Measurements from ENCODE around the gene TUBB.

TUBB gene

DNA sequence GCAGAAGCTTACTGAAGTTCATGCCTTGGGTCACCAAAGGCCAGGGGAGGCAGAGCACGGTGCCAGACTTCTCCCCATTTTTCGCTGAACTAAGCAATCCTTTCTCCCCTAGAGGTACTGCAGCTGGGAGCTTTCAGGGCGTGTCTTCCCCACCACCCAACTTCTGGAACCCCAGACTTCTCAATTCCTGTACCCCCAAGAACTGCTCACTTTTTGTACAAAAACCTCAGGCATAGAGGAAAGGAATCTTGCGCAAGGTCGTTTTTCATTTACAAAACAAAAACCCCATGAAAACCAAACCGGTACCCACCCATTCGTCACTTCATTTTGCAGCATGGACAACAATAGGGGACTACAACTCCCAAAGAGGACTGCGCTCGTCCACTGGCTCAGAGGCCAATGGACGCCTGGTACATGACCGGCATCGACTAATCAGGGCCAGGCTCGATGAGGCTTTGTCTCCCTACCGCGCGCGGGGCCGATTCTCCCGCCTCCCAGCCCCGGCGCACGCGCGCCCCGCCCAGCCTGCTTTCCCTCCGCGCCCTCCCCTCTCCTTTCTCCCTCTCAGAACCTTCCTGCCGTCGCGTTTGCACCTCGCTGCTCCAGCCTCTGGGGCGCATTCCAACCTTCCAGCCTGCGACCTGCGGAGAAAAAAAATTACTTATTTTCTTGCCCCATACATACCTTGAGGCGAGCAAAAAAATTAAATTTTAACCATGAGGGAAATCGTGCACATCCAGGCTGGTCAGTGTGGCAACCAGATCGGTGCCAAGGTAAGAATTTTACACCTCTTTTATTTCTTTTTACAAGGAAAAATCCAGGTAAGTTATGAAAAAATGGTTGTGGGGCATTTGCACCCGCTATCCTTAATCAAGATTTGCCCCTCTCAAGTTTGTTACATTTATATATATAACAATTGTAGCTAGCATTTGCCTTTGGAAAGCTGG lies at the start of gene TUBB:
Gene TUBB, plus strand, starts transcription at position 562 of the 947 bp plus-strand sequence. Its CDS starts 155 bp downstream, at position 717.
- peak; percentile 94 for DNase-seq (ENCODE audit: low read depth)

DNA sequence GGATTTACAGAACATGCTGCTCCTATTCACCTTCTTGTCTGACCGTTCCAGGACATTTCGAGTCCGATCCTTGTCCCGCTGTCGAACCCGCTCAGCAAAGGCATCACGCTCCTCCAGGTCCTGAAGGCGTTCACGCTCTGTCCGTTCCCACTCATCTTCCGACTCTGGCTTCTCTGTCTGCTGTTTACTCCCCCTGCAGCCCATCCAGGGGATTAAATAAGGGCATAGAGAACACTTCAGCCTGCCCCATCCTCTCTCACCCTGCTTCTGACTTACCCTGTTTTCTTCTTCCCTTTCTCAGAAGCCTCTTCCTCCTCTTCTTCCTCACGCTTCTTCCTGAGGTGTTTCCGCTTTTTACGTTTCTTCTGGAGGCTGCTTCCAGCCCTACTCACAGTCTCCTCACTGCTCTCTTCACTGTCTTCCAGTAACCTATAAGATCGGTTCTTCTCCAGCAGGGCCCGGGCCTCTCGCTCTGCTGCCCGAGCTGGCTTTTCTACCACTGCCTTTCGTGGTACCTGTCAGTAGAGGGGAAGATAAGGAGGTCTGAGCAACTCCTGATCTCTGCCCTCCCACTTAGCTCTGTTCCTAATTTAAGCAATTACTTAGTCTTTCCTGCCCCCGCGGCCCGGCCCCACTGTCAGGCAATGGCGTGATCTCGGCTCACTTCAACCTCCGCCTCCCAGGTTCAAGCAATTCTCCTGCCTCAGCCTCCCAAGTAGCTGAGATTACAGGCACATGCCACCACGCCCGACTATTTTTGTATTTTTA lies 49.2 kb upstream of the TUBB start:
- no peak for DNase-seq (ENCODE audit: low read depth)

DNA sequence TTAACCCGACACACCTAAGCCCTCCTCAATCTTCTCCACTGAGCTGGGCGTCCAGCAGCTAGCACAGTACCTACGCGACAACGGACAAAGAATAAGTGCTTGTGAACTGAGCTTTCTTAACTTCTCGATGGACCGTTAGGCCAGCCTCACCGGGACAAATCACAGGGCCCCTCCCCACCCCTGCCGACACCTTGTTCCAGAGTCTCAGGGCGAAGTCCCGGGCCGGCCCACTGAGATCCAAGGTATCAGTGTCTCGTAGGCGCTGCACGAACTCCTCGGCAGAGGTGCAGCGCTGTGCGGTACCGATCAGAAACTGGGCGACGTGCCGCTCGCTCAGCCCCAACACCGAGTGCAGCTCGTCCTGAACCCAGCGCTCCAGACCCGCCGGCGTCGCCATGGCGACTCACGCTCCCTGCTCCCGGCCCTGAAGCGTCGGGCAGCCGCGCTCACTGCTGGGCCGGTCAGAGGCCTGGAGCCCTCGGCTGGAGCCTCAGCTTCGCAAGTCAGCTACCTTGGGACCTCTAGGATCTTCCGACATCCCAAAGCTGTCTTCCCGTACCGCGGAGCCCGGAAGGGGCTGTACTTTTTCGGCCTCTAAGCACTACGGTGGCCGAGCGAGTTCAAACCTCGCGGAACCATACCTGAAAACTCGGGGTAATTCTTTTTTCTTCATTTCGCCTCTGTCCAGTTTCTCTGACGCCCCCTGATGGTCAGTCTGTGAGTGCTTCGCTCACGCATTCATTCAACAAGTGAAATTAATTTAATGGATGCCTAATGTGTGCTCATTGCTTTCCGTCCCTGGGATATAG lies 47.5 kb upstream of the TUBB start, which contains the start of gene DHX16:
Gene DHX16, minus strand, starts transcription at position 562 of the 809 bp plus-strand sequence. Its CDS starts 165 bp downstream, at position 397.
- peak; percentile 98 for DNase-seq (ENCODE audit: low read depth)

DNA sequence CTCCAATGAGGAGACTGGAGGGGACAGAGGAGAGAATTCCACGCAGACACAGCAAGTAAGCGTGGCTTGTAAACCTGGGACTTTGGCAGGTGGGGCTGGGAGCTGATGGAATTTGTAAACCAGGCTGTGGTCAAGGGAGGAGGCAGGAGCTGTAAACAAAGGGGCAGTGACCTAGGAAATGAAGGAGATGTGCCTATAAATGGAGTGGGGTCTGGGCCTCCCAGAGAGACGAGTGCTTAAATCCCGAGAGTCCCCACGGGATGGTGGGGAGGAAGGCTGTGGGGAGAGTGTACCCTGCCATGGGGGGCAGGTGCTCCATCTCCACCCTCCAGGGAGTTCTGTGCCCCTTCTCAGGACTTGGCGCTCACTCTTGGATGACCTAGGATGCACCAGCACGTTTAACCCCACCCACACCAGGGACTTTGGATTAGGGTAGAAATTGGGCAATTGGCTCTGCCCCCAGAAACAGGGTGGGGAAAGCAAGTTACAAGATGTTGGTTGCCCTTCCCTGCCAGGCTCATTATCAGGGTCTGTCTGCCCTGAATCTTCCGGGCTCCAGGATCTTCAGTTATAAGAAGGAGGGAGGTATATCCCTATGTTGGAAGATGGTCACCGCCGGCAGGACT lies 43.4 kb upstream of the TUBB start:
- DNase-seq (ENCODE audit: low read depth): no peak

DNA sequence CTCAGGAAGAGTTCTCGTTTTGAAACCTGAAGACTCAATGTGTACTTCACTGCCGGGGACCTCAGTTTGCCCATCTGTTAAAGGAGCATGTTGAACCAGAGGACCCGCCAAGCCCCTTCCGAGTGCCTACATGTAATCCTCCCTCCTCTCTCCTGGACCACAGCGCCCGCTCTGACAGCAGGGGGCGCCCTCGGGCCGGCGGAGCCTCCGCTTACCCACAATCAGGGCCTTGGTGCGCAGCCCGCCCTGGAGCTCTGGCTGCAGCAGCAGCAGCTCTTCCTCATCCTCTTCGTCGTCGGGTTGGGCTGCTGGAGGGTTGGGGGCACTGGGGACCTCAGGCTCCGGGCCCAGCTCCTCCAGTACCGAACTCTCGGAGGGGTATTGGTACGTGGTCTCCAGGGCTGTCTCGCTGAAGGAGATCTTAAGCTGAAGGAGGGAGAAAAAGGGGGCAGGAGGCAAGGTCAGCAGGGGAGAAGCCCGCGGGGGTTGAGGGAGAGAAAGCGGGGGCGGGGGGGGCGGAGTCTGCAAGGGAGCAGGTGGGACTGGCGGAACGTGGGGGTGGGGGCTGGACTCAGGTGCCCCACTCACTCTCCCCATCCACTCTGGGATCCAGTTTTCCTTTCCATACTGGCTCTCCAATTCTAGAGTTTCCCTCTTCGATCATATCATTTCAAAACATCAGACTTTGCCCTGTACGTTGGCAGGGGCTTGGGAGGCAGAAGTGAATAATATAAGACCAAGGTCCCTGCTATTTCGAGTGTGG lies 41.0 kb upstream of the TUBB start:
- no peak for DNase-seq (ENCODE audit: low read depth)

DNA sequence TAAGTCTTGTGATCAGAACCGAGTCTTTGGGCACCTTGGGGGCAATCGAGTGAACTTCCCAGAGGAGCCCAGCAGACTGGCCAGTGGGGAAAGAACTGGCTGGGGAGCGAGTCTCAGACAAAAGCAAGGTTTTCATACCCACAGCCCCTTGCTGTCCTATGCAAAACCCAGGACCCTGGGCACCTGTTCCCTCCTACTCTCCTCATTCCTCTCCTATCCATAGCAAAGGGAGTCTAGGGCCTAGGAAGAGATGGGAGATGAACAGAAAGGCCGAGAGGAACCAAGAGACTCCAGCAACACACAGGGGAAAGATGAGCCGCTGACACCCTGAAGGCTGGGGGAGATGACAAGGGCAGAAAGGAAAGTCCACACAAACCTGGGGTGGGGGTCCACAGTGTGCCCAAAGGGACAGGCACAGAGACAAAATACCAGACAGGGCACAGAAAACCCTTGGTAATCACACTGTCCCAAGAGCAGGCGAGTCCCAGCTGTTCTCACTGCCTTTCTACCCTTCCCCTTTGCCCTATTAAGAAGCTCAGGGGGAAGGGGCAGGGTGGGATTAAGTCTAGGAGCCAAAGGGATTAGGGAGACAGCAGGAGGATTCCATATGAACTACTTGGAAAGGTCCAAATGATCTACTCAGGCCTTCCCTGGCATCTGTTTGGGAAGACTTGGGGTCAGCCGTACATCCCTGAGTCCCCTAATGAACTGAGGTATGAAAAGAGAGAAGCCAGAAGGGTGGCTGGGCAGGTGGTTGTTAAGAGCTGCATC lies 40.2 kb upstream of the TUBB start:
- no peak for DNase-seq (ENCODE audit: low read depth)

DNA sequence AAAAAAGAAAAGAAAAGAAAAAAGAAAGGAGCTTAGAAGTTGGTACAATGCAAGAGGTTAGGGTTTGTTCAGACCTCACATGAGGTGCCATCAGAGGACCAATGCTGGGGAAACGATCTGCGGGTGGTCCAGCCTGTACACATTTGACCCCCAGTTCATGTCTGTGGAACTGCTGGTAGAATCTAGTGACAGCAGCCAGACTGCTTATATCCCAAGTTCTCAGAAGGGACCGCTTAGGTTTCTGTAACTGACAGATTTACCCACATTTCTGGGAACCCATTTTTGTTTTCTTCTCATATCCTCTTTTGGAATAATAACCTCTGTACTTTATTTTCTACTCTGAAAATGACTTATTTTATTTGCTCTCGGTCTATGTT lies 38.4 kb upstream of the TUBB start:
- no peak for DNase-seq (ENCODE audit: low read depth)

DNA sequence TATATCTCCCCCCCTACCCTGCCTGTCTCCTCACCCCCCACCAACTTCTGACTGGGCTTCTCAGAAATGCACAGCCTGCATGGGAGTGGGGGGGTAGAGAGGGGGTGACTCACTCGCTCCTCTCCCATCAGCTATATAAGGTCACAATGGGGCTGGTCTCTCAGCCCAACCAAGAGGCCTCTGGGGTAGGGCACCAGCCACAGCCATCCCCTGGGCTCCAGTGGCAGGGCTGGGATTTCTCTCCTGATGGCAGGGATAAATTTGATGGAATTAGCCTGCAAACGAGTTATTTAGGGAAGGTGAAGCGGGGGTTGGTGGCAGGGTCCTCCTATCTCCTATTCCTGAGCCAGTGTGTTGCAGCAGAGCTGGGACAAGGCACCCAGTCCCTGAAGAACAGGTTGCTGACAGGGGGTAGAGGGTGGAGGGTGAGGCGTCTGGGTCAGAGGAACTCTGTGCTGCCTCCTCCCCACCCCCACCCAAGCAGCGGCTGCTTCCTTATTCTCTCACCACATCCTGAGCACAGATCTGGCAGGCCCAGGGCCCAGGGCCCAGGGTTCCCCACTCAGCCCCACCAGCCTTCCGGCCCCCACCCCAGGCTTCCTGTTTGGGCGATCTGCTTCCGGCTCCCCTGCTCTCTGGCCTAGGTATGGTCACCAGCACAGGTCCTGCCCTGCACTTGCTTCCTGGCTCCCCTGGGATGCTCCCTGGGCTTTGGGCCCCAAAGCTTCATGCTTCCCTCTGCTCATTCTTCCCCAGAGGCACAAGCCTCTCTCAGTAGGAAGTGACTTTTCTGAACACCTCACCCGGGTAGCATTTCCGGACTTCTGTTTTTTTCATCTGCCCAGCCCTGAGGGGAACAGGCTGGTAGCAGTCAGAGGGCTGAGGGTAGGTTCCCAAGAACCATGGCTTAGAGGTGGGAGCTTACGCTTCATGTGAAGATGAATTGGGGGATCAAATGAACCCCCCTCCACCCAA lies 37.7 kb upstream of the TUBB start:
- DNase-seq (ENCODE audit: low read depth): peak; percentile 77

DNA sequence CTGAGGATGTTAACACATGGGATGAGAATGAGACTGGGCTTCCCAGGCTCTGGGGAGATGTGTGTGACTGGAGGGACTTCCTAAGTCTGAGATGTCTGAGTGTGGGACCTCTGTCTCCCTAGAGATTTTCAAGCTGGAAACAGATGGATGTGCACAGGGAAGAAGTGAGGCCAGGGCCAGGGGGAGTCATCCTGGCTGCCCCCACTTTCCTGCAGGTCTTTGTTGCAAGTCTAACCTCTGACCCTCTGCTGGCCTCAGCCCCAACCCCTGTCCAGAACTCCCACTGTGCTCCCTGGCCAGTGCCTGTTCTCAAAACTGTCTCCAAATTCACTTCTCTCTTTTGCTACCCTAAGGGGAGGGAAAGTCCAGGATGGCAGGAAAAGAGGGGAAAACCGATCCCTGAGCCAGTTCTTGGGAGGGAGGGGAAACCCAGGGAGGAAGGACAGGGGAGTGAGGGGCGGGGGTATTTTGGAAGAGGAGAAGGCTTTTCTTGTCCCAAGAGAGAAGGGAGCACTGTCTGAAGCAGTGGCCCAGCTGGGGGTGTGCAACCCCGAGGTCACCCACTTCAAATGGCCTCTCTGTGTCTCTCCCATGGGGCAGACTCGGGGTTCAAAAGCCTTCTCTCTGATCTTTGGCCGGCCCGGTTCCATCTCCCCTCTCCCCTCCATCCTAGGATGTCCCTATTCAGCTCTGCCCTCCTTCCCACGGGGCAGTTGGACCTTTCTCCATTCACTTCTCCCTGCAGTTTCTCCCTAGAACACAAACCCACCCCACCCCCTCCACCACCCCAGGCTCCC lies 36.8 kb upstream of the TUBB start:
- no peak for DNase-seq (ENCODE audit: low read depth)

DNA sequence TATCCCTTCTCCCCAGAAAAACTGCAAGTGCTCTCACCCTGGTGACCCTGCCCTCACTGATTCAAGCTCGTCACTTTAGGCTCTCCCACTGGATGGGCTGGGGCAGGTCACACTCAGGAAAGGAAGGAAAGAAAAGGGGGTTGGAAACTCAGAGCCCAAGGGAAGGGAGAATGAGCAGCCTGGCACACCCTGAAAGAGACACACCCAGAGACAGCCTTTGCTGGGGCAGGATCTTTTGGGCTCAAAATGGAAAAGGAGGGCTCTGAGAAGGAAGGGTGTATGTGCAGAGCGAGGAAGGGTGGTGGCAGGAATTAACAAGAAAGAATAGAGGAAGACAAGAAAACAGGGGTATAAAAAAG lies 36.2 kb upstream of the TUBB start:
- DNase-seq (ENCODE audit: low read depth): no peak

DNA sequence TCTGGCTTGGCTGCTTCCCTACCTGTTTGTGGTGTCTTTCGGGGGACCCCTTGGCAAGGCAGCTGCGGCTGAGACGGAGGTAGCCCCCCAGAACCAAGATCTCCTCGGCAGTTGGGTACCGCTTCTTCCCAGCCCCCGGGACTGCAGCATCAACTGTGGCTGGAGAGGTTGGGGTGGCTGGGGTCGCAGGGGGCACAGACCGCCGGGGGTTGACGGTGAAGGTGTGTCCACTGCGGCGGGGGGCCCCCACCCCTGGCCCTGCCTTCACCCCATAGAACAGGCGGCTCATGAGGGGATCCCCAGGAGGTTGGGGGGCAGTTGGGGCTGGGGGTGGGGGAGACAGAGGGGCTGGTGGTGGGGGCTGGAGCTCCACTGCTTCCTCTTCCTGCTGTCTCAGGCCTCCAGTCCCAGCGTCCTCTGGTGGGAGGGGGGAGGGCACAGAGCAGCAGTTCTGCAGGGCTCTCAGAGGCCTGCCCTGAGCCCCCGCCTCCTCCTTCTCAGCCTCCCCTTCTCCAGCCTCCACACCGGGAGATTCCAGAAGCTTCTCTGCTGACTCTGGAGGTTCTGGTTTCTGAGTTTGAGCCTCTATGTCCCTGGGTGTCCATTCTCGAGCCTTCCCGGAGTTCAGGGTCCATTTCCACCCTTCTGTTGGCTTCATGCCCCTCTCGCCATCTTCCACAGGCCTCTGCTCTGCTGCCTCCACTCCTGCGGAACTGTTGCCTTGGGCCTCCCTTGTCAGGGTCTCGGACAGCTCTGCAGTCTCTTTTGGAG lies 35.6 kb upstream of the TUBB start:
- DNase-seq (ENCODE audit: low read depth): no peak

DNA sequence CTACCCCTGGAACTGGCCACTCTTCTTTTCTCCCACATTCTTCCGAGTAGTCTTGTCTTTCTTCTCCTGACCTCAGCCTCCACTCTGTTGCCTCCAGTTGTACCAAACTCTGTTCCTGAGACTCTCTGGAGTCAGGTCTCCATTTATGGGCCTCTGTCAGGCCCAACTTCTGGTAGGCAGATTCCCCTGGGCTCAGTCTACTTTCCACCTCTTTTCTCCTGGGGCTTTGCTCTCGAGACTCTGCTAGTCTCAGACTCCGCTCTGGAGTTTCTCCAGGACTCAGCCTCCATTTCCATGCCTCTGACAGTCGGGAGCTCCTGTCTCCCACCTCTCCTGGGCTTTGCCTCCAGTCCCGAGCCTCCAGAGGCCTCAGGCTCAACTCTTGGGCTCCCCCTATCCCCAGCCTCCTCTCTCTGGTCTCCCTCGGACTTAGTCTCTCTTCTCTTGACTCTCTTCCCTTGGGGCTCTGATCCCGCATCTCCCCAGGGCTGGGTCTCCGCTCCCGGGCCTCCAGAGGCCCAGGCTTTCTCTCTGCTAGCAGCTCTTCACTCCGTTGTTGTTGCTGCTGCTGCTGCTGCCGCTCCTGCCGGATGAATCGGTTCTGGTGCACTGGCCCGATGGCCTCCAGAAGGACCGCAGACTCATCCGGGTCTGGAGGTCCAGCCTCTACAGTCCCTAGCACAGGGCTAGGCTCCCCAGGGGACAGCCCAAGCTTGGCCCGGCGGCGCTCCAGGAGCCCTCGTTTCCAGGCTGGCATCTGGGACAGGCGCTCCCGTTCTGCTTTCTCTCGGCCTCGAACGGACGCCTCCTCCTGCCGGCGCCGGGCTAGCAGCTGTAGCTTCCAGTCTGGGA lies 34.8 kb upstream of the TUBB start:
- DNase-seq (ENCODE audit: low read depth): no peak

DNA sequence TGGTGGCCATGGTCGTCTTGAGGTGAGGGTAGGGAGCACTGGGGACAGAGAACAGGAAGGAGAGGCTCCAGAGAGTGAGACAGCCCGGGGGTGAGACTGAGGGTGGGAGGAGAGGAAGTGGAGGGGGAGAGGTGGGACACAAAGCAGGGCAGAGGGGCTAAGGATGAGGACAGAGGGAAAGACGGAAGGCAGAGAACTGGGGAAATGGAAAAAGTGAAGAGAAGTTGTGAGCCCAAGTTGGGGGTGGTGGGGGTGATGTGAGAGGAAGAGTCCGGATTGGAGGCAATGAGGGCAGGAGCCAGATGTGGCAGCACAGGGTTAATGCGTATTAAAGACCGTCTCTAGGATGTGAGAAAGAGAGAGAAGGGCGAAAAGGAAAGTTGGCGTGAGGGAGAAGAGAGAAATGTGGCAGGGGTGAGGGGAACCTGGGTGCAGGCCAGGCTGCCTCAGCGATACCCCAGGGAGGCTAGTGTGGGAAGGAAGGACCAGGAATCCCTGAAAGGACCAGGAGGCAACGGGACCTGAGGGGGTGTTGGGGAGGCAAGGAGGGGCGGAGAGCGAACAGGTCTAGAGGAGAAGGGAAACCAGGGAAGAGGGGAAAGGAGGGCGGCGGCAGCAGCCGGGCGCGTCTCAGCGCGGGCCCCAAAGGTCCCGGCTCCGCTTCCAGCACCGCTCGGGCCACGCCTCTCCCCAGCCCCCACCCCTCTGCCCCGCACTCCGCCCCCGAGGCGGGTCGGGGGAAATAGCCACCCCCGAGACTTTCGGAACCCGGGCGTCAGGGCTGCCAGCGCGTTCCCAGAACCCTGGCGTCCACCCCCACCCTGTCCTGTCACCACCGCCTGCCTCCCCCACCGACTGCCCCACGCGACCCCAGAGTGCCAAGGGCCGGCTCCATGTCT lies 33.9 kb upstream of the TUBB start, which contains the start of gene PPP1R18:
Gene PPP1R18, minus strand, starts transcription at position 637 of the 899 bp plus-strand sequence. Its CDS starts 627 bp downstream, at position 10.
- no peak for DNase-seq (ENCODE audit: low read depth)

DNA sequence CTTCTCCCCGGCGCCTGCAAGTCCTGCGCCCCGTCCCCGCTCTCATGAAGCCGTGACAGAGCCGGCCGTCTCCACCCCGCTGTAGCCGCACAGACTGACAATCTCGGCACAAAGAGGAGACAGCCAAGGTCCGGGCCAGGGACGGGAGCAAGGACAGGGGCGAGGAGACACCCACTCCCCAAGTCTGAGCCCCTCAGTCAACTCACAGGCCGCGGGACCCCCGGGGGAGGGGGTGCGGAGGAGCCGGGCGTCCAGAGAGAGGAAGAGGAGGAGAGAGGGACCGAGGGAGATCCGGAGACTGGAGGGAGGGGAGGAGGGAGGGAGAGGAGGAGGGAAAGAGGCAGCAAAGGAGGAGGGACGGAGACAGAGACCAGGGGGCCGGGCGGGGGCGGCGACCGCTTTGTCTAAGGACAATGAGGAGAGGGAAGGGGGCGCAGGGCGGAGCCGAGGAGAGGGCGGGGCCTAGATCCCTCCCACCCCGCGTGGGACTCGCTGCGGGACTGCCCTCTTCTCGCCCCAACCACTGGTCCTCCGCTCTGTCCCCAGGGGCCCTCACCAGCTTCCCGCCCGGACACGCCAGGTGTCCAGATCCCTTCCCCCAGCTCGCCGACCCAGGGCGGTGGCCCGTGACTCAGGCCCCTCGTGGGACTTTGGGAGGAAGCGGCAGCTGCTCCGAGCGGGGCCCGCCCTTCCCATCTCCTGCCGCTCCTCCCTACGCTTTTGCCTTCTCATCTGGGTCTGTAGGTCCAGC lies 33.1 kb upstream of the TUBB start:
- DNase-seq (ENCODE audit: low read depth): peak; percentile 97

Measured in GM04504 (cell line).